Thyroid gland (tissue), 4 donors: ENCODE results near the gene OR2AE1.

ENCODE experiments used
- CTCF ChIP-seq, 6 experiments: fragments of 200-600 bp in 3 of 6; fragments of 450-650 bp in 3 of 6; sonication (generic) in 3 of 6; IDR thresholded peaks; one replicate each; pipeline ENCODE4 v1.5.1; 2016 to 2019; ENCODE audit warnings: antibody characterized with exemption in 6 of 6, mild to moderate bottlenecking in 2 of 6, inconsistent platforms in 1 of 6, moderate library complexity in 1 of 6
- POLR2A ChIP-seq, 2 donors: fragments of 450-650 bp; IDR thresholded peaks; one replicate each; pipeline ENCODE4 v1.6.1; 2017; ENCODE audit warnings: antibody characterized with exemption in 2 of 2, mild to moderate bottlenecking in 2 of 2, moderate library complexity in 1 of 2

- no peak for TF ChIP-seq CTCF (IDR thresholded peaks at IDR 0.05)
- no peak for TF ChIP-seq POLR2A (IDR thresholded peaks at IDR 0.05)
These were observed 23.1 kb upstream of the OR2AE1 start for GRCh38 chr7:99899830-99900519.
